Measurements from ENCODE around the gene KIAA2012. TPM values are rescaled to one million over a fixed set of nuclear protein-coding genes. Genes with fewer than 3 reads are reported as not detected.

The KIAA2012 gene
- total RNA-seq (2022; extraction: Qiagen RNA extraction): not detected in 5 replicates

GRCh38 chr2:202072737-202073401, at the start of gene KIAA2012:
TSS of gene KIAA2012 (plus strand) at chr2:202073255. CDS start at chr2:202073628, 373 bp downstream.

GRCh38 chr2:202033317-202034248, 39.5 kb upstream of the KIAA2012 start, which contains the start of gene FZD7:
TSS of gene FZD7 (plus strand) at chr2:202033855. CDS start at chr2:202034648, 793 bp downstream.

DNA sequence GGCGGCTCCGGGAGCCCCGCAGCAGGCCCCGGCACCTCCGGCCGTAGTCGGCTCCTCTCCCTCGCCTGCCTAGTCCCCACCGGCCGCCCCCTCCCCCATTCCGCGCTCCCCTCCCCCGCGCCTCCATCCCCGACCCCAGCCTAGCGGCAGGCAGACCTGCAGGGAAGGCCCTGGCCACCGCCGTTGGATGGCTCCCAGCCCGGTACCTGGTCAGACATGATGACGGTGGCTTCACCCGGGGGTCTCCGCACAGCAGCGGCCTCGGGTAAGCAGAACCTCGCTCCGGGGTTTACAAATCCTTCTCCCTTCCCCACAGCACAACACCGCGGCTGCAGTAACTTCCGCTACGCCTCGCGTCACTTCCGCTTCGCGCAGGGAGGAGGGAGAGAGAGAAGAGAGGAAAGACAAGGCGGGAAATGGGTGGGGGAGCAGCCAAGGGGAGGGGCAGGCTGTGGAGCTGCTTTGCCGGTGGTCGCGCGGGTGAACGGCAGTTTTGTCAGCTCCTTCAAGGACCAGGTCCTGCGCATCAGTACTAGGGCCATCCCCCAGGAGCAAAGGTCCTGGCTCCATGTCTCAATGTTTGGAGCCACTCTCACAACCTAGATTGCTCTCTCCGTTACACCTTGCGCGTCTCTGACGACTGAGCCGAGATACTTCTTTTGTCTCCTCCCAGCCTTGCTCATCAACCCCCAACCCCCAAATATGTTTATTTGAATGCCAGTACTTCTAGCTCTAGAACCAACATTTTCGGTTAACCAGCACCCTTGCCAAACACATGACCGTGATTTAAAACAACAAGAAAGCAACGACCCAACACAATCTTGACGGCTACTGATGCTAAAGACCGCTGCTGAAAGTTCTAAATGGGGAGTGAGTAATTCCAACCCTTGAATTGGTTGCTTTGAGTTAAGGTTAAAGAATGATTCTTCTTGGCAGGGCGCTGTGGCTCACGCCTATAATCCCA, 165.5 kb downstream of the KIAA2012 start, which contains the start of gene SUMO1:
SUMO1 (minus strand) TSS at position 364 of the 964 bp plus-strand sequence; CDS start at position 218, 146 bp downstream.

Other genes starting within 250 kb of the KIAA2012 start
- 5.9 to 6.7 TPM (median 6.4 TPM) in 5 replicates for gene FZD7, start 39.4 kb upstream of the KIAA2012 start, total RNA-seq (2022; extraction: Qiagen RNA extraction)
- 133 to 171 TPM (median 139 TPM) in 5 replicates for gene SUMO1, start 165.3 kb downstream of the KIAA2012 start, total RNA-seq (2022; extraction: Qiagen RNA extraction)
- gene NOP58, start 192.5 kb downstream of the KIAA2012 start, total RNA-seq (2022; extraction: Qiagen RNA extraction): 104 to 131 TPM (median 108 TPM) in 5 replicates